ENCODE results near the gene RAET1L.
A peak's percentile ranks its signal among the peaks of the same experiment; 100 is the strongest.

DNA sequence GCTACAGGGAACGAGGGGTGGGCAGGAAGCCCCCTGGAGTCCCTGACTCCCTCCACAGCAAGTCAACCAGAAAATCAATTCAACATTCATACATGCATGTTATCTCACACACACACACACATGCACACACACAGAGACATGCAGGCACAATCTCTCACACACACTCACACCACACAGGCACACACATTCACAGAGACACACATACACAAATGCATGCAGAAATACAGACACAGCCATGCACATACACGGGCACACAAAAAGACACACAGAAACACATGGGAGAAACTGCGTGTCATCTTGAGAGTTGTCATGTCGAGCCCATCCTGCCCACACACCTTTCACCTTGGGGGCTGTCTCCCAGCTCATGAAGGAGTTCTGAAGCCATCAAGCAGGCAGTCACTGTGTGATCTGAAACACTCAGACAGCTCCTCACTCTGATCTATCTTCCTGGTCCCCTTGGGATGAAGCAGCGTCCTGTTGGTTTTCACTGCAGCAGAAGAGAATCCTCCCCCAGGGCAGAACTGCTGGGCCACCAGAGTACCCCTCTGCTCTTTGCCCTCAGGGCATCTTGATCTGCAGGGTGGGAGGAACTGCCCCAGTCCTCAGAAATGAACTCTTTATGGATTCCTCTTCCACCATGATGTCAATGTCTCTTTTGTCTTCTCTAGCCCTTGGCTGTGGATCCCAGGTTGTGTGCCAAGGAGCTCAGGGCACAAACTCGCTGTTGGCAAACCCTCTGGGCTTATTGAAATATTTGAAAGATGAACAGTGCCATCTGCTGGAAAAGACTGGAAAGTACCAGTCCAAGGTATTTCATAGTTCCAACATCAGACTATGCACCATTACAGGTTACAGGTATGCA is 8.8 kb downstream of the RAET1L start:
- TF ChIP-seq, protein P1, sequence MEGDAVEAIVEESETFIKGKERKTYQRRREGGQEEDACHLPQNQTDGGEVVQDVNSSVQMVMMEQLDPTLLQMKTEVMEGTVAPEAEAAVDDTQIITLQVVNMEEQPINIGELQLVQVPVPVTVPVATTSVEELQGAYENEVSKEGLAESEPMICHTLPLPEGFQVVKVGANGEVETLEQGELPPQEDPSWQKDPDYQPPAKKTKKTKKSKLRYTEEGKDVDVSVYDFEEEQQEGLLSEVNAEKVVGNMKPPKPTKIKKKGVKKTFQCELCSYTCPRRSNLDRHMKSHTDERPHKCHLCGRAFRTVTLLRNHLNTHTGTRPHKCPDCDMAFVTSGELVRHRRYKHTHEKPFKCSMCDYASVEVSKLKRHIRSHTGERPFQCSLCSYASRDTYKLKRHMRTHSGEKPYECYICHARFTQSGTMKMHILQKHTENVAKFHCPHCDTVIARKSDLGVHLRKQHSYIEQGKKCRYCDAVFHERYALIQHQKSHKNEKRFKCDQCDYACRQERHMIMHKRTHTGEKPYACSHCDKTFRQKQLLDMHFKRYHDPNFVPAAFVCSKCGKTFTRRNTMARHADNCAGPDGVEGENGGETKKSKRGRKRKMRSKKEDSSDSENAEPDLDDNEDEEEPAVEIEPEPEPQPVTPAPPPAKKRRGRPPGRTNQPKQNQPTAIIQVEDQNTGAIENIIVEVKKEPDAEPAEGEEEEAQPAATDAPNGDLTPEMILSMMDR (conservative IDR thresholded peaks at IDR 0.05; ENCODE audit: low read depth, low read length) = peak; percentile 60
- no peak for TF ChIP-seq EZH2 (IDR thresholded peaks at IDR 0.05; ENCODE audit: borderline replicate concordance, low read depth, low read length, poor library complexity, severe bottlenecking)

All from A673 (cell line).